GM18517 (cell line): ENCODE data around the gene NBAS.
A peak's percentile ranks its signal among the peaks of the same experiment; 100 is the strongest.

Experiments used
- ATAC-seq: cut with Tn5 transposase; IDR thresholded peaks from one replicate; pipeline ENCODE4 v1.9.1; 2021; ENCODE audit warnings: mild to moderate bottlenecking, moderate library complexity; ENCODE audit not compliant: unreplicated experiment

NBAS gene

GRCh38 chr2:15181092-15181745 is 379.9 kb downstream of the NBAS start:
- ATAC-seq, result no peak

- ATAC-seq, result no peak
Observed at GRCh38 chr2:15180379-15180778, 380.8 kb downstream of the NBAS start.

DNA sequence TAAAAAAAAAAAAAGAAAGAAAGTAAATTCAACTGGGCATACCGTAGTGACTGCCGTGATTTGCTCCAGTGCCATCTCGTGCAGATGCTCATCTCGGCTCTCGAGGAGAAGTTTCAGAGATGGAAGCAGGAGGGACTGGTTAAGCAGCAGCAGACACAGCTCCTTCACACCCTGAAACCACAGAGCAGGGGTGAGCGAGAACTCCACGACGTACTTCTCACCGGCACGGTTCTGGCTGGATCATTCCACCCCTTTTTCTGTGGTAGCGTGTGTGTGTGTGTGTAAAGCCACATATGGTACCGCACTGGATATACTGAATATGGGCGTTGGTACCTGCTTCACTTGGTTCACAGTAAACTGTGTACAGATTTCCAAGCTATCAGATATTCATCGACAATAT is 382.2 kb downstream of the NBAS start:
- no peak for ATAC-seq

DNA sequence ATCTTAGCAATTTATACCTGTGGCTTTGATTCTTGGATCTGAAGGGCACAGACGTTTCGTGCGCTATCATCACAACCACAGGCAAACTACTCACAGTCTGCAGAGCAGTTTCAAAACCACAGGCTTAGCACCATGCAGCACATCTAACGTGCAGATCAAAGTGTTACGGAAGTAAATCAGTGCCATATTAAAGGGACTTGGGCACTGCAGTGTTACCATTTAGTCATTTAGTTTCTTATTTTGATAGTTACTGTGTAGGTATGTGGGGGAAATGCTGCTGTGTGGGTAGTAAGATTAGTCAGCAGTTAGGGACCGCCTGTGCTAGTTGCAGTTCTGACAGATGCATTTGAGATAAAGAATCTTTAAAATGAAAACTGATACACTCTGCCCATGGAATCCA is 384.0 kb downstream of the NBAS start:
- peak; percentile 97 for ATAC-seq

DNA sequence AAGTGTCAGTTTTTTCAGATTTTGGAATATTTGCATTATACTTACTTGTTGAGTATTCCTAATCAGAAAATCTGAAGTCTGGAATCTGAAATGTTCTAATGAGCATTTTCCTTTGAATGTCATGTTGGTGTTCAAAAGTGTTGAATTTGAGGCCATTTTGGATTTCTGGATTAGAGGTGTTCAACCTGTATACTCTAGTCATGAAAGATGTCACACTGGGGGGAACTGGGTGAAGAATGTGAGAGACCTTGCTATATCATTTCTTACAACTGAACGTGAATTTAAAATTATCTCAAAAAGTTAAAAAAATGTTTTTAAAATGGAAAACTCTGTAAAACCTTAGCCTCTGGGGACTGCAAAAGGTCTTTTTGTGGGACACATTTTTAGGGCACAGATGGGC is 384.5 kb downstream of the NBAS start:
- no peak for ATAC-seq

GRCh38 chr2:15174567-15174966 is 386.6 kb downstream of the NBAS start:
- ATAC-seq, result no peak

DNA sequence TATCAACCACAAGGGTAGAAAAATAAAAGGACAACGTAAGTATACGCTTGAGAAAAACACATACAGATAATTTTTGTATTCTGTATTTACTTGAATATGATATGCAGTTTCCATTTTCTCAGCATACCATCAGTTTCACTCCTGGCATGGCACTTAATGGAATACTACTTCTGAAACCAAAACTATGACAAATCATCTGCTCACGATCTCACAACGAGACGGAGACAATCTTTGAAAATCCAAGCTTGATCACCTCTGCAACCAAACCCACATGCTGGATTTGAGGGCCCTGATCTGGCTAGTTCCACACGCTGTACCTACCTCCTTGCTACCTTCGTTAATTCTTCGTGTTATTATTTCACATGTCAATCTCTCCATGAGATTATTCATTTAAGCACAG is 387.6 kb downstream of the NBAS start:
- no peak for ATAC-seq

- ATAC-seq, result no peak
Observed at GRCh38 chr2:15172825-15173224, 388.3 kb downstream of the NBAS start.

DNA sequence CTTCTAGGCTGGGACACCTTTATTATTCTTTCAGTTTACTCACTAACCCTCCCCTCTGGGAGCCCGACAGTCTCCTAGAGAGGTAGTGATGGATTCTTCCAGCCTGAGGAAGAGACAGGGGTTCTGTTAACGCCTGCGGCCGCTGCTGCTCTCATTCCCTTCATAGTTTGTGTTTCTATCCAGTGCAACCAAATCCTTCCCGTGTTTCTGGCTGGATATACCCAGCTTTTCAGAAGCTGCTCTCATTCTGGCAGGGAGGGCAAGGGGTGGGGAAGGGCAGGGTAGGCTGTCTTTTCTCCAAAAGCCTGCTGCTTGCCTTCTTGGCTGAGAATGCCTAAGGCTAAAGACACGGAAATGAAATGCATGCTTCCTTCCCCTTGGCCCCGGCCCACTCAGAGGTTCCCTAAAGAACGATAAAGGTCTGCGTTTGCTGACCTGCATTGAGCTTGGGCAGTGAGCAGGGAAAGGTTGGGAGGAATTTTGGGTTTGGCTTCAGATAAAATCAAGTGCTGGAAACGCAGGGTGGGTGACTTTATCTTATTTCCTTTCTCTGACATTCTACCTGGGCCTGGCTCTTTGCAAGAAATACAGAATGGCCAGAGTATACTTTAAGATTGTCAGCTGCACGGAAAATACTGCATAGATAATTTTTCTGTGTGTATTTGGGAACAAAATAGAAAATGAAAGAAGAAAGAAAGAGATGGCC is 390.9 kb downstream of the NBAS start:
- ATAC-seq, result no peak

- no peak for ATAC-seq
Observed at GRCh38 chr2:15169326-15170069, 391.6 kb downstream of the NBAS start.

DNA sequence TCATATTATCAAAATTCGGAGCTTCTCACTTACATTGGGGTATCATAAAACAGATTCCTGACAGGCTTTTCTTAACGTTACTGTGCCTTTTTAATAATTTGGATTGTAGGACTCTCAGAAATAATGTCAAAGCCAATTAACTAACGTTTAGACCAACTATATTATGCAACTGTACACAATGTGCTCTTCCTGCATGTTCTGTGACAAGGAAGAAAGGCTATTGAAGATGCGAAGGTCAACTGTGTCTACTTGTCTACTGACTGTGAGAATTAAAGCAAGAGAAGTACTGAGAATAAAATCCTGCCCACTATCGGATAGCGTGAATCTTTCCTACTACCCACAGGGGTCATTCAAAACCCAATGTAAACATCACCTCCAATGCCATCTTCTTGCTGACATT is 393.0 kb downstream of the NBAS start:
- no peak for ATAC-seq

- ATAC-seq, result no peak
Observed at GRCh38 chr2:15166878-15167277, 394.3 kb downstream of the NBAS start.

GRCh38 chr2:15163326-15163725 is 397.8 kb downstream of the NBAS start:
- no peak for ATAC-seq

DNA sequence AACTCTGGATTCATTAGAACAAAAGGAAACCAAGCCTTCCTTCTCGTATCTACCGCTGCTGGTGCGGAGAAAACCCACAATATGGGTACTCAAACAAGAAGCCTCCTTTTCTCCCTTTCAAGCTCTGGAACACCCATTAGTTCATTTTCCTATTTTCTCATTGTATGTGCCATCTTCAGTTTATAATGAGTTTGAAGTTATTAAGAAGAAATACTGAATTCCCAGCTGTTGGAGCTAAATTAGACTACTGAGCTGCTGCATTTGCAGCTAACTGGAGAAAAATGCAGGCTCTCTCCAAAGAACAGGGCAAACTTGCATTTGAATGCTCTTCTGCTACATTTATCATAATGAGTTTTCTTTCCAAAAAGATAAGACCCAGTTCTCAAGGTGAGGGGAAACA is 398.5 kb downstream of the NBAS start:
- no peak for ATAC-seq

- ATAC-seq, result no peak
Observed at GRCh38 chr2:15160201-15160991, 400.7 kb downstream of the NBAS start.

GRCh38 chr2:15159751-15160177 is 401.4 kb downstream of the NBAS start:
- no peak for ATAC-seq

GRCh38 chr2:15159206-15159605 is 401.9 kb downstream of the NBAS start:
- no peak for ATAC-seq

GRCh38 chr2:15158532-15158931 is 402.6 kb downstream of the NBAS start:
- no peak for ATAC-seq

DNA sequence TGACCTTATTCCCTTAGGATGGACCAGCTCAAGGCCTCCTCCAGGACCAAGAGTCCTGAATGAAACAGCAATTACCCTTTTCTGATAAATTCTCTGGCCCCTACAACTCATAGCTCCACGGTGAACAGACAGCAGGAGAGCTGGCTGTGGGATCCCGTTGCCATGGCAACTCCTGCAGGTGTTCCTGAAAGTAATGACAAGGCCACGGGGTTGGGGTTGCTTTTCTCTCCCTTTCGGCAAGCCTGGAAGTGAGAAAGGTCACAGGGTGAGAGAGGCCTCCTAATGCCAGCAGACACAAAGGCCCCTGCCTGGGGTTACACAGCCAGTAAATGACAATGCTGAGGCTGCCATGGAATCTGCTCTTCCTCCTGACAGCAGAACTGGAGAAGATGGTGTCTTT is 403.0 kb downstream of the NBAS start:
- no peak for ATAC-seq

DNA sequence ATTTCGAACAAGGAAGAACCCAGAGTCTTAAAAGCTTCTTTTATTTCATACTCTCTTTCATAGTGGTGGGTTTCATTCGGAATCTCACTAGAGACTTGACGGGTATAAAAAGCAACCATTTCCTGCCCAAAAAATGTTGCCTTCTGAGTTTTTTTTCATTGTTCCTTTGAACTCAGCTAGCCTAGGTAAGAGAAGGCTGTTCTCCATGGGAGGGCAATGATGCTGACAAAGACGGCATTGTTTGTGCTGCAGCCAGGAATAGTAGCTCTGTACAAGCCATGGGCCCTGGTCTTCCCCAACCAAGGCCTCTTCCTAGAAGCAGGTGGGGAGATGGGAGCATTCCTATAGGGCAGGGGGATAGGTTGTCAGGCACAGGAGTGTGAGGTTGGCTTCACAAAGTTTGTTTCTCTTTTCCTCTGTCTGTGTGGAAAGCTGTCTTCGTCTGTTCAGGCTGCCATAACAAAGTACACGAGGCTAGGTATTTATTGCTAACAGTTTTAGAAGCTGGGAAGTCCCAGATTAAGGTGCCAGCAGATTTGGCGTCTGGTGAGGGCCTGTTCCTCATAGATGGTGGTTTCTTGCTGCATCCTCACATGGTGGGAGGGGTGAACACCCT is 405.1 kb downstream of the NBAS start:
- ATAC-seq, result no peak

- ATAC-seq, result no peak
Observed at GRCh38 chr2:15154297-15154696, 406.8 kb downstream of the NBAS start.
